Mesendoderm (in vitro differentiated cells): ENCODE results near the gene DDT.
"Not testable (repeated sequence)": the region's sequence is repeated elsewhere in the genome, so short reads cannot be mapped to it uniquely, and the experiment has no call there.

ENCODE experiments used
- DNase-seq: peaks from one replicate; pipeline ENCODE4 v3.0.0; 2013
- H2AK5ac ChIP-seq: 2 replicates; pipeline ENCODE4 v1.6.1; 2013; ENCODE audit warnings: low read length, inconsistent platforms
- H2BK120ac ChIP-seq: 2 replicates; pipeline ENCODE4 v1.6.1; 2013; ENCODE audit warnings: low read depth, mild to moderate bottlenecking, low read length, moderate library complexity, mixed read lengths
- H2BK15ac ChIP-seq: replicated peaks from 2 replicates; pipeline ENCODE4 v1.6.1; 2013; ENCODE audit warnings: low read depth, mild to moderate bottlenecking, moderate library complexity
- H2BK5ac ChIP-seq: 2 replicates; pipeline ENCODE4 v1.6.1; 2013; ENCODE audit warnings: low read length, inconsistent platforms
- H3K18ac ChIP-seq: 2 replicates; pipeline ENCODE4 v1.6.1; 2013; ENCODE audit warnings: mild to moderate bottlenecking, low read length, mixed read lengths
- H3K23ac ChIP-seq: one replicate; pipeline ENCODE4 v1.6.1; 2013; ENCODE audit warnings: low read length
- H3K27ac ChIP-seq: 2 replicates; pipeline ENCODE4 v1.5.1; 2013; ENCODE audit warnings: low read depth, mild to moderate bottlenecking, inconsistent platforms, low read length, moderate library complexity
- H3K27me3 ChIP-seq: 2 replicates; pipeline ENCODE4 v1.6.1; 2013; ENCODE audit warnings: low read length, control low read depth, mild to moderate bottlenecking, inconsistent platforms; ENCODE audit not compliant: insufficient read depth, poor library complexity
- H3K36me3 ChIP-seq: 2 replicates; pipeline ENCODE4 v1.6.1; 2013; ENCODE audit warnings: low read length, inconsistent platforms; ENCODE audit not compliant: control insufficient read depth, insufficient read depth
- H3K4ac ChIP-seq: one replicate; pipeline ENCODE4 v1.6.1; 2013; ENCODE audit warnings: low read depth, mild to moderate bottlenecking, low read length, moderate library complexity
- H3K4me1 ChIP-seq: 2 replicates; pipeline ENCODE4 v1.6.1; 2013; ENCODE audit warnings: low read depth, low read length, inconsistent platforms; ENCODE audit not compliant: control insufficient read depth
- H3K4me2 ChIP-seq: 2 replicates; pipeline ENCODE4 v1.6.1; 2013; ENCODE audit warnings: low read length
- H3K4me3 ChIP-seq: 2 replicates; pipeline ENCODE4 v1.5.1; 2013; ENCODE audit warnings: mild to moderate bottlenecking, low read length
- H3K56ac ChIP-seq: one replicate; pipeline ENCODE4 v1.6.1; 2013; ENCODE audit warnings: low read length
- H3K79me1 ChIP-seq: 2 replicates; pipeline ENCODE4 v1.6.1; 2013; ENCODE audit warnings: low read length, inconsistent platforms
- H3K79me2 ChIP-seq: 2 replicates; pipeline ENCODE4 v1.6.1; 2013; ENCODE audit warnings: mild to moderate bottlenecking, low read length; ENCODE audit not compliant: control insufficient read depth, insufficient read depth
- H3K9ac ChIP-seq: 2 replicates; pipeline ENCODE4 v1.6.1; 2013; ENCODE audit warnings: low read length, inconsistent platforms
- H4K5ac ChIP-seq: one replicate; pipeline ENCODE4 v1.6.1; 2013; ENCODE audit warnings: low read length
- H4K8ac ChIP-seq: one replicate; pipeline ENCODE4 v1.6.1; 2013; ENCODE audit warnings: low read depth, mild to moderate bottlenecking, control low read depth, low read length, moderate library complexity
- WGBS: extraction: QIAGEN DNeasy Blood & Tissue Kit; methylation state at CpG from one replicate; pipeline ENCODE4 v1.1.7; 2013; ENCODE audit warnings: low lambda C conversion rate, missing lambda C conversion rate; ENCODE audit not compliant: insufficient coverage; ENCODE audit errors: extremely low coverage; 5-methylcytosine and 5-hydroxymethylcytosine counted together

Gene DDT

GRCh38 chr22:23986538-23987178, 12.4 kb upstream of the DDT start:
- H3K79me2 ChIP-seq, H3K4me2 ChIP-seq, H3K18ac ChIP-seq, H2BK120ac ChIP-seq, H3K4me1 ChIP-seq, H4K5ac ChIP-seq, H3K4ac ChIP-seq, H2BK5ac ChIP-seq, H3K56ac ChIP-seq, H2BK15ac ChIP-seq, H3K9ac ChIP-seq, DNase-seq, H3K23ac ChIP-seq, H4K8ac ChIP-seq, H3K79me1 ChIP-seq, H3K36me3 ChIP-seq, H3K27me3 ChIP-seq, H2AK5ac ChIP-seq, H3K4me3 ChIP-seq, H3K27ac ChIP-seq: not testable (repeated sequence)
- WGBS: 100% methylated on average over 2 of the region's 4 CpGs

- H3K56ac ChIP-seq, H3K4me1 ChIP-seq, H3K4ac ChIP-seq, H4K8ac ChIP-seq, DNase-seq, H2BK15ac ChIP-seq, H3K79me1 ChIP-seq, H3K23ac ChIP-seq, H2AK5ac ChIP-seq, H2BK5ac ChIP-seq, H3K27ac ChIP-seq, H2BK120ac ChIP-seq, H3K4me2 ChIP-seq, H4K5ac ChIP-seq, H3K79me2 ChIP-seq, H3K9ac ChIP-seq, H3K36me3 ChIP-seq, H3K18ac ChIP-seq, H3K4me3 ChIP-seq, H3K27me3 ChIP-seq: not testable (repeated sequence)
- WGBS: no CpG with 5 or more reads among the region's 8 CpGs
Observed at GRCh38 chr22:23986089-23986488, 11.8 kb upstream of the DDT start.

GRCh38 chr22:23984430-23984829, 10.2 kb upstream of the DDT start:
- no peak overlapping the region for H4K5ac ChIP-seq
- no peak overlapping the region for H2BK15ac ChIP-seq
- H3K18ac ChIP-seq: no peak overlapping the region
- DNase-seq: peak; percentile 63
- no peaks in the 10 kb centered on the region for H3K79me2 ChIP-seq
- no peak overlapping the region for H2BK120ac ChIP-seq
- H3K27ac ChIP-seq: no peak overlapping the region
- H3K4me1 ChIP-seq: no peaks in the 10 kb centered on the region
- no peak overlapping the region for H3K4ac ChIP-seq
- no peak overlapping the region for H3K9ac ChIP-seq
- H4K8ac ChIP-seq: no peak overlapping the region
- no peaks in the 10 kb centered on the region for H3K79me1 ChIP-seq
- H3K36me3 ChIP-seq: no peaks in the 10 kb centered on the region
- H3K56ac ChIP-seq: no peak overlapping the region
- no peak overlapping the region for H3K4me2 ChIP-seq
- H3K23ac ChIP-seq: no peak overlapping the region
- WGBS: no CpG with 5 or more reads among the region's 6 CpGs
- H2BK5ac ChIP-seq: no peak overlapping the region
- H3K27me3 ChIP-seq: no peaks in the 10 kb centered on the region
- no peak overlapping the region for H3K4me3 ChIP-seq
- no peak overlapping the region for H2AK5ac ChIP-seq

GRCh38 chr22:23980567-23980966, 6.3 kb upstream of the DDT start:
- no CpG with 5 or more reads among the region's 7 CpGs for whole genome bisulfite sequencing
- not testable (repeated sequence) for H3K4me2 ChIP-seq, H2BK15ac ChIP-seq, H4K5ac ChIP-seq, H2BK5ac ChIP-seq, H3K79me2 ChIP-seq, H3K23ac ChIP-seq, H2AK5ac ChIP-seq, H3K56ac ChIP-seq, H3K36me3 ChIP-seq, H3K9ac ChIP-seq, H3K4me3 ChIP-seq, H2BK120ac ChIP-seq, H3K4me1 ChIP-seq, H3K18ac ChIP-seq, H4K8ac ChIP-seq, H3K4ac ChIP-seq, H3K79me1 ChIP-seq, DNase-seq, H3K27me3 ChIP-seq, H3K27ac ChIP-seq

- not testable (repeated sequence) for H2AK5ac ChIP-seq, H3K4me1 ChIP-seq, H2BK15ac ChIP-seq, H3K18ac ChIP-seq, H3K36me3 ChIP-seq, H3K23ac ChIP-seq, H3K9ac ChIP-seq, H3K56ac ChIP-seq, H3K79me2 ChIP-seq, H2BK5ac ChIP-seq, H3K4me3 ChIP-seq, H3K79me1 ChIP-seq, H2BK120ac ChIP-seq, H3K4ac ChIP-seq, DNase-seq, H3K27me3 ChIP-seq, H4K8ac ChIP-seq, H3K4me2 ChIP-seq, H3K27ac ChIP-seq, H4K5ac ChIP-seq
- no CpG with 5 or more reads among the region's 41 CpGs for WGBS
Observed at GRCh38 chr22:23979557-23980240, 5.5 kb upstream of the DDT start, which contains the start of gene GSTT2. Gene GSTT2 (plus strand): TSS chr22:23980134.

- not testable (repeated sequence) for H3K4me3 ChIP-seq, H3K79me2 ChIP-seq, H2AK5ac ChIP-seq, H4K5ac ChIP-seq, H3K36me3 ChIP-seq, H2BK120ac ChIP-seq, H3K79me1 ChIP-seq, H3K18ac ChIP-seq, H3K56ac ChIP-seq, H2BK5ac ChIP-seq, H3K27me3 ChIP-seq, H3K27ac ChIP-seq, H3K9ac ChIP-seq, H2BK15ac ChIP-seq, H4K8ac ChIP-seq, H3K23ac ChIP-seq, H3K4ac ChIP-seq, DNase-seq, H3K4me1 ChIP-seq, H3K4me2 ChIP-seq
- no CpG with 5 or more reads among the region's 12 CpGs for WGBS
Observed at GRCh38 chr22:23977304-23977703, 3.1 kb upstream of the DDT start.
